ENCODE measurements around the gene FAM216A. TPM values are rescaled to one million over a fixed set of nuclear protein-coding genes. Genes with fewer than 3 reads are reported as not detected.

FAM216A gene
- total RNA-seq: 22.0 and 24.0 TPM in 2 replicates

DNA sequence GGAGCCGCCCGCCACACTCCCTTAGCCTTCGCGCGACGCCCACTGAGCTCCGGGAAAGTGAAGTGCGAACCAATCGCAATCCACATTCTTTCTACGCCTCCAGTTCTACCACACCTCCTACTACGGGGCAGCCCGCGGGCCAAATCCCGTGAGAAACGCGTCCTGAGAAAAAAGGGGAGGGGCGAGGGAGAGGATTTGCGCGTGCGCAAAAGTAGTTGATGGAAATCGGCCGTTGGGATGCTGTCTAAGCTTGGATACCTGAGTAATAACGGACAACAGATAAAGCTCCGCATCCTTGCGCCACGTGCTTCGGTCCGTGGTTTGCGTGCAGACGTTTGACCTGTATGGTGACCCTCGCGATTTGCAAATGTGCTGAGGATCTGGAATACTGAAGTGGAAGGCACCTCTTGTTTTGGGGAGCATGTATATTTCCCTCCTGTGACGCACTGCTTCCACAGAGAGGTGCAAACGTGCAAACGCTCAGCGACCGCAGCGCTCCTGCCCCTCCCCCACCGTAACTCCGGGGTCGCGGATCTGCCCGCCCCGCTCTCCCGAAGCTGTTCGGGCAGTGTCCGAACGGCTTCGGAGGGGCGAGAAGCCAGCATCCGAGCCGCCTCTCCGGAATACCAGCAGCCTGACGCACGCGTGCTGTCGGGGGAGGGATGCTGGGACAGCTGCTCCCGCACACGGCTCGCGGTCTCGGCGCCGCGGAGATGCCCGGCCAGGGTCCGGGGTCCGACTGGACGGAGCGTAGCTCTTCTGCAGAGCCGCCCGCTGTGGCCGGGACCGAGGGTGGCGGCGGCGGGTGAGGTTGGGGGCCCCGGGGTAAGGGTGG, at the start of gene FAM216A, which contains the start of gene GPN3:
FAM216A (plus strand) TSS at position 632 of the 835 bp plus-strand sequence; CDS start at position 663, 31 bp downstream.
GPN3 (minus strand) TSS at position 44 of the 835 bp plus-strand sequence. CDS start 54 bp downstream, outside the sequence.

DNA sequence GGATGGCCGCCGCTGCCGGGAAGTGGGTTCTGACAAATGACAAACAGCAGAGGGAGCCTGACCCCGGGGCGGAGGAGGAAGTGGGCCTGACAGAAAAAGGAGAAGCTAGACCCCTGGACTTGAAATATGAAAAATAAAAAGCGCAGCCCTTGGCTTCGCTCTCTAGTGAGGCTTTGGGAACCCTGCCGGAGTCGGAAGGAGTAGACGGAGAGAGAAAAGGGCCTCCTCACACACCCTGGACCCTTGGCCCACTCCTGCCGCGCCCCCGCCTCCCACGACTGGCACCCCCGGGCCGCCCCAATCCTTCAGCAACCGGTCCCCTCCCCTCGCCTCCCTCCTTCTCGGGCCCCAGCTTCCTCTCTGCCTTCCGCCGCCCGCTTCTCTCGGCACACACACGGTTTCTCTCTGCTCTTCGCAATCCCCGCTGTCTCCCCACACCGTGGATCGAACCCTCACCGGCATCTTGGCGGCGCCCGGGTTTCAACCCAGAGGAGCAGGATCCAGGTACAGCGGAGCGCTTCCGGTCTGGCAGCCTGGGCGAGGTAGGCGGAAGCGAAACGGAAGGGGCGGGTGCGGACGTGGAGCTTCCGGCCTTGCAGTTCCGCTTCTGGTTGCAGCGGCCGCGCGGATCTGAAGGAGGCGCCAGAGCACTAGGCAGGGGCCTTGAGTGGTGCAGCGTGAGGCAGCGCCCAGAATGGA, 18.7 kb upstream of the FAM216A start, which contains the start of gene ARPC3:
ARPC3 (minus strand) TSS at position 539 of the 699 bp plus-strand sequence; CDS start at position 462, 77 bp downstream.

DNA sequence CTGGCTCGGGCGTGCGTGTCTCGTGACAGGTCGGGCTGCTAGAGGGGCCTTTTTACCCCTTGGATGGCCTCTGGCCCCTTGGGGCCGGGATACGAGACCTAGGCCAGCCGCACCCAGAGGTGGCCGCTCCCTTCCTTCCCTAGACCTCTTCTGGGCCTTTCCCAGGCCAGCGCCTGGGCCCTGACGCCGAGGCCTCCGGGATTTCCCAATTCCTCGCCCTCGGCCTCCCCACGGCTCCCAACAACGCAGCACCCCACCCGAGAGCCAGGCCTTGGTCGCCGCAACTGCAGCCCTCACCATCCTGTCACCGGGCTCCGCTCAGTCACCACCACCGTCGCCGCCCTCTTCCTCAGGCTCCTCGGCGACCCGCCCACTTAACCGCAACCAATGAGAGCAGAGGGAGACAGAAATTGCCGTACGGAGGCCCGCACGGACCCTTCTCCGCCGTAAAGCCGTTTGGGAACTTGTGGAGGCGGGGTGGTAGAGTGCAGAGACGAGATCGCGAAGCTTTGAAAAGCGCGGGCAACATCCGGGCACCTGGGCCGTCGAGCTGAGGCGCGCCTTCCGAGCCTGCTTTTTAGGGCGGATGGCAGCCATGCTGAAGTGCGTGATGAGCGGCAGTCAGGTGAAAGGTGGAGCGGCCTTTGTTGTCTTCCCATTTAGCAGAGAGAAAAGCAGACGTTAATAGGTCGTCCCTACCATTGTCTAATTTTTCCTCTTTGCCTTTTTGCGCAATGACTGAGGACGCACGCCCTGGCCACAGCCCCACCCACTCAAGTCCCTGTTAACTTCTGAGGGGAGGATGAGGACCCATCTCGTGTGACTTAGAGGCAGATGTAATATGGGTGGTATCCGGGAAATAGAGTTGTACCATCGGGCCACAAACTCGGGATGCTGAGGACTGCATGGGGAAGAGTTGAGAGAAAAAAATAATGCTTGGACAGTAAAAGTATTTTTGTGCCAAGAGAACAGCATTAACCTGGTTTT, 33.4 kb downstream of the FAM216A start, which contains the start of the genes RAD9B and VPS29:
RAD9B (plus strand) TSS at position 580 of the 987 bp plus-strand sequence; CDS start at position 587, 7 bp downstream.
VPS29 (minus strand) TSS at position 360 of the 987 bp plus-strand sequence; CDS start at position 300, 60 bp downstream.

Other genes starting within 250 kb of the FAM216A start
- gene ATP2A2, start 187.6 kb upstream of the FAM216A start, total RNA-seq: 96.8 and 98.6 TPM in 2 replicates
- gene ANAPC7, start 65.1 kb upstream of the FAM216A start, total RNA-seq: 53.6 and 72.0 TPM in 2 replicates
- 336 and 529 TPM in 2 replicates for gene ARPC3, start 18.5 kb upstream of the FAM216A start, total RNA-seq
- gene GPN3, start 588 bp upstream of the FAM216A start, total RNA-seq: 29.6 and 31.3 TPM in 2 replicates
- gene VPS29, start 33.3 kb downstream of the FAM216A start, total RNA-seq: 78.0 and 249 TPM in 2 replicates
- gene RAD9B, start 33.5 kb downstream of the FAM216A start, total RNA-seq: under 0.01 and 0.30 TPM in 2 replicates
- 8.8 and 11.4 TPM in 2 replicates for gene PPTC7, start 114.5 kb downstream of the FAM216A start, total RNA-seq
- gene TCTN1, start 145.3 kb downstream of the FAM216A start, total RNA-seq: 8.1 and 10.9 TPM in 2 replicates
- 3.6 and 7.4 TPM in 2 replicates for gene HVCN1, start 220.3 kb downstream of the FAM216A start, total RNA-seq

All from epithelial cell of umbilical artery (primary cell).